Brain microvascular endothelial cell (primary cell): Measurements from ENCODE around the gene DOCK2.

ENCODE experiments used
- DNase-seq: peaks from one replicate; pipeline ENCODE4 v3.0.0-alpha.2; 2020
- H3K27ac ChIP-seq: fragments of 250-450 bp; sonication (Bioruptor Pico); 2 replicates; pipeline ENCODE4 v1.5.1; 2020; ENCODE audit warnings: mild to moderate bottlenecking, moderate library complexity
- H3K27me3 ChIP-seq: fragments of 250-450 bp; sonication (Bioruptor Pico); replicated peaks from 2 replicates; pipeline ENCODE4 v1.5.1; 2020; ENCODE audit warnings: mild to moderate bottlenecking
- H3K36me3 ChIP-seq: fragments of 250-450 bp; sonication (Bioruptor Pico); replicated peaks from 2 replicates; pipeline ENCODE4 v1.5.1; 2020; ENCODE audit warnings: mild to moderate bottlenecking
- H3K4me3 ChIP-seq: 2 replicates; pipeline ENCODE4 v1.5.1; 2011; ENCODE audit warnings: low read depth, mild to moderate bottlenecking, control low read depth, low read length, moderate library complexity
- in situ Hi-C: cut with HindIII; loops from 2 replicates; pipeline ENCODE4 v1.10.0; 2017; ENCODE audit warnings: low sequenced_read_pairs, low pct_ligation_motif_present
- TF ChIP-seq, protein P1 (sequence below): IDR thresholded peaks from 2 replicates; pipeline ENCODE4 v1.5.1; 2011; ENCODE audit warnings: low read depth, mild to moderate bottlenecking, moderate library complexity, low read length, control low read depth, inconsistent platforms; ENCODE audit errors: missing control alignments

The DOCK2 gene

DNA sequence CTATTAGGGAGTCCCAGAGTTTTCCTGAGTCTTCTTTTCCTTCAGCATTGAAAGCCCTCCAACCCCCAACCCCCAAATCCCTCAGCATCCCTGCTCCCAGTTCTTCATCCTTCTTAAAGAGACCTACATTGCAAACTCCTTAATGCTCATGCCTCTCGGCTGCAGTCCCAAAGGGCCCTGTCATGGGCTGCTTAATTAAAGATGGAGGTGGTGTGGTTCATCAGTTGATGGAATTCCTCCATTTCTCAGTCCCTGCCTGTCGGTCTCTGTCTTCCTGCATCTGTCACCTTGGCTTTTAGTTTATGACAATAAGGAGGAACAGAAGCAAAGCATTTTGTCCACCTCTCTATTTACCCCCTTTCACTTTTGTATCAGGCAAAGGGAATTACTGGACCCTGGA is 470.6 kb downstream of the DOCK2 start:
- Histone ChIP-seq H3K27me3 (no peaks in the 10 kb centered on the region), H3K4me3 (no peak overlapping the region), H3K36me3 (no peaks in the 10 kb centered on the region), H3K27ac (no peak overlapping the region)
- TF ChIP-seq, protein P1, sequence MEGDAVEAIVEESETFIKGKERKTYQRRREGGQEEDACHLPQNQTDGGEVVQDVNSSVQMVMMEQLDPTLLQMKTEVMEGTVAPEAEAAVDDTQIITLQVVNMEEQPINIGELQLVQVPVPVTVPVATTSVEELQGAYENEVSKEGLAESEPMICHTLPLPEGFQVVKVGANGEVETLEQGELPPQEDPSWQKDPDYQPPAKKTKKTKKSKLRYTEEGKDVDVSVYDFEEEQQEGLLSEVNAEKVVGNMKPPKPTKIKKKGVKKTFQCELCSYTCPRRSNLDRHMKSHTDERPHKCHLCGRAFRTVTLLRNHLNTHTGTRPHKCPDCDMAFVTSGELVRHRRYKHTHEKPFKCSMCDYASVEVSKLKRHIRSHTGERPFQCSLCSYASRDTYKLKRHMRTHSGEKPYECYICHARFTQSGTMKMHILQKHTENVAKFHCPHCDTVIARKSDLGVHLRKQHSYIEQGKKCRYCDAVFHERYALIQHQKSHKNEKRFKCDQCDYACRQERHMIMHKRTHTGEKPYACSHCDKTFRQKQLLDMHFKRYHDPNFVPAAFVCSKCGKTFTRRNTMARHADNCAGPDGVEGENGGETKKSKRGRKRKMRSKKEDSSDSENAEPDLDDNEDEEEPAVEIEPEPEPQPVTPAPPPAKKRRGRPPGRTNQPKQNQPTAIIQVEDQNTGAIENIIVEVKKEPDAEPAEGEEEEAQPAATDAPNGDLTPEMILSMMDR: no peak
- DNase-seq: no peak
- in situ Hi-C loops: no loop called here

DNA sequence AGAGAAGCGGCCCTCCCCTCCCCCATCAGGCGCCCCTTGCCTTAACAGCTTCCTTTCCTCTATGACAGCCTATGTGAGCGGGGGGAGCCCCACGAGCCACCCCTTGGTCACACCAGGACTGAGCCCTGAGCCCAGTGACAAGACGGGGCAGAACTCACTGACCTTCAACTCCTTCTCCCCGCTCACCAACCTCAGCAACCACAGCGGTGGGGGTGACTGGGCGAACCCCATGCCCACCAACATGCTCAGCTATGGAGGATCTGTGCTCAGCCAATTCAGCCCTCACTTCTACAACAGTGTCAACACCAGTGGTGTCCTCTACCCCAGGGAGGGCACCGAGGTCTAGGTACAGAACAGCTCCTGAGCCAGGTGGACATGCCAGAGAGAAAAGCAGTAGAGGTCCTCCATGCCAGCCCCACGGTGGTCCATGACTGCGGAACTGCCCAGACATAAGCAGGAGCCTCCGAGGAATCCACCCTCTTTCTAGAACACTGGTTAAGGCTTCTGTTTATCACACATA is 471.3 kb downstream of the DOCK2 start:
- Histone ChIP-seq H3K27me3 (no peaks in the 10 kb centered on the region), H3K4me3 (no peak overlapping the region), H3K36me3 (no peaks in the 10 kb centered on the region), H3K27ac (no peak overlapping the region)
- in situ Hi-C loops: no loop called here
- TF ChIP-seq, protein P1: no peak
- DNase-seq: no peak

- no peaks in the 10 kb centered on the region for H3K36me3 ChIP-seq
- no peaks in the 10 kb centered on the region for H3K27me3 ChIP-seq
- no peak overlapping the region for H3K27ac ChIP-seq
- no peak overlapping the region for H3K4me3 ChIP-seq
- DNase-seq: no peak
- in situ Hi-C loops: no loop called here
- TF ChIP-seq, protein P1: no peak
These were observed 472.3 kb downstream of the DOCK2 start for GRCh38 chr5:170109059-170110031.

DNA sequence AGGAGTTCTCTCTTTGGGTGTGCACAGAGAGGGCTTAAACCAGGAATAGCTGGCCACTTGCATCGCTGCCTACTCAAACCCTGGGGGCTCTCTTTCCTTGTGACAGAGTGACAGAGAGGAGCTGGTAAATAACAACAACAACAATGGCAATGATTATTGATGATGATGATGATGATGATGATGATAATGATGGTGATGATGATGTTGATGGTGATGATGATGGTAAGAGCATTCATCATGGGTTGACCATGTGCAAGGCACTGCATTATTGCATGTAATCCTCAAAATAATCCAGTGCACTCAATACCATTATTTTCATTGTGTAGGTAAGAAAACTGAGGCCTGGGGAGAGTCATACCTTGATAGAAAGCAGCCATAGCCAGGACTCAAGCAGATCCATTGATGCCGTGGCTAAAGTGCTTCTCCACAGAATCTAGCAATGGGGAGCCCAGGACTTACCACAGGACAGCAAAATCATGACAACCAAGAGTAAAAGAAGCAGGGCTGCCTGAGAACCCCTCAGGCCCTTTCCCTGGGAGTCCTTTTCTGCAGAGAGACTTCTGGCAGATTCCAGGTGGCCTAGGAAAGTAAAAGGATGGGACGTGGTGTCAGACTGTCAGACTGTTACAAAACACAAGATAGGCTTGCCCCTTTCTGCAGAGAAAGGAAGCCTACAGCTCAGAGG is 473.5 kb downstream of the DOCK2 start:
- in situ Hi-C loops: no loop called here
- no peak overlapping the region for H3K4me3 ChIP-seq
- TF ChIP-seq, protein P1: no peak
- H3K27me3 ChIP-seq: no peaks in the 10 kb centered on the region
- H3K27ac ChIP-seq: no peak overlapping the region
- no peaks in the 10 kb centered on the region for H3K36me3 ChIP-seq
- DNase-seq: no peak

GRCh38 chr5:170111088-170111785 is 474.2 kb downstream of the DOCK2 start:
- no peaks in the 10 kb centered on the region for H3K36me3 ChIP-seq
- no peak overlapping the region for H3K27ac ChIP-seq
- TF ChIP-seq, protein P1: no peak
- in situ Hi-C loops: no loop called here
- H3K27me3 ChIP-seq: no peaks in the 10 kb centered on the region
- no peak overlapping the region for H3K4me3 ChIP-seq
- no peak for DNase-seq
